H9 (cell line): ENCODE data around the gene PIAS2. TPM values are rescaled to one million over a fixed set of nuclear protein-coding genes. Genes with fewer than 3 reads are reported as not detected.
A peak's percentile ranks its signal among the peaks of the same experiment; 100 is the strongest.

ENCODE experiments used
- DNase-seq: peaks from one replicate; pipeline ENCODE4 v3.0.0-alpha.2; 2017
- H2AFZ ChIP-seq: one replicate; pipeline ENCODE4 v1.6.1; 2013; ENCODE audit warnings: mild to moderate bottlenecking, low read length, control low read depth, moderate library complexity
- H2AK5ac ChIP-seq: 2 replicates; pipeline ENCODE4 v1.6.1; 2013; ENCODE audit warnings: low read length, control low read depth, mixed read lengths; ENCODE audit not compliant: insufficient read length
- H2BK120ac ChIP-seq: one replicate; pipeline ENCODE4 v1.6.1; 2013; ENCODE audit warnings: low read depth, mild to moderate bottlenecking, low read length, control low read depth, inconsistent platforms; ENCODE audit not compliant: poor library complexity, severe bottlenecking
- H2BK12ac ChIP-seq: 2 replicates; pipeline ENCODE4 v1.6.1; 2013; ENCODE audit warnings: low read length, control low read depth, mixed read lengths, low read depth; ENCODE audit not compliant: insufficient read length
- H2BK15ac ChIP-seq: 2 replicates; pipeline ENCODE4 v1.6.1; 2013; ENCODE audit warnings: low read depth, low read length, control low read depth
- H2BK20ac ChIP-seq: one replicate; pipeline ENCODE4 v1.6.1; 2013; ENCODE audit warnings: low read depth, mild to moderate bottlenecking, low read length, control low read depth, inconsistent platforms; ENCODE audit not compliant: poor library complexity, severe bottlenecking
- H2BK5ac ChIP-seq: 2 replicates; pipeline ENCODE4 v1.6.1; 2013; ENCODE audit warnings: low read length, control low read depth, mixed read lengths; ENCODE audit not compliant: insufficient read length
- H3K14ac ChIP-seq: 2 replicates; pipeline ENCODE4 v1.6.1; 2013; ENCODE audit warnings: low read length, control low read depth; ENCODE audit not compliant: insufficient read depth
- H3K18ac ChIP-seq: 2 replicates; pipeline ENCODE4 v1.6.1; 2013; ENCODE audit warnings: low read depth, mild to moderate bottlenecking, mixed read lengths, low read length, control low read depth; ENCODE audit not compliant: insufficient read length
- H3K23ac ChIP-seq: 2 replicates; pipeline ENCODE4 v1.6.1; 2013; ENCODE audit warnings: low read length, control low read depth, mixed read lengths, low read depth; ENCODE audit not compliant: insufficient read length
- H3K23me2 ChIP-seq: 2 replicates; pipeline ENCODE4 v1.6.1; 2013; ENCODE audit warnings: low read depth, mild to moderate bottlenecking, mixed read lengths, low read length, control low read depth; ENCODE audit not compliant: insufficient read length, poor library complexity, severe bottlenecking
- H3K27ac ChIP-seq: 2 replicates; pipeline ENCODE4 v1.5.1; 2013; ENCODE audit warnings: low read length, control low read depth, mixed read lengths, low read depth; ENCODE audit not compliant: insufficient read length
- H3K27me3 ChIP-seq: 2 replicates; pipeline ENCODE4 v1.6.1; 2013; ENCODE audit warnings: low read length, control low read depth, inconsistent platforms; ENCODE audit not compliant: insufficient read depth
- H3K4ac ChIP-seq: 2 replicates; pipeline ENCODE4 v1.6.1; 2013; ENCODE audit warnings: low read depth, mild to moderate bottlenecking, control low read depth, inconsistent platforms, low read length, moderate library complexity
- H3K4me1 ChIP-seq: 2 replicates; pipeline ENCODE4 v1.6.1; 2013; ENCODE audit warnings: low read length, control low read depth, inconsistent platforms; ENCODE audit not compliant: insufficient read depth
- H3K4me2 ChIP-seq: 2 replicates; pipeline ENCODE4 v1.6.1; 2013; ENCODE audit warnings: low read length, control low read depth, mixed read lengths; ENCODE audit not compliant: insufficient read length, insufficient read depth
- H3K56ac ChIP-seq: 2 replicates; pipeline ENCODE4 v1.6.1; 2013; ENCODE audit warnings: low read depth, mild to moderate bottlenecking, mixed read lengths, low read length, control low read depth; ENCODE audit not compliant: insufficient read length
- H3K79me1 ChIP-seq: 2 replicates; pipeline ENCODE4 v1.6.1; 2013; ENCODE audit warnings: low read depth, mild to moderate bottlenecking, moderate library complexity, low read length, control low read depth, inconsistent platforms; ENCODE audit not compliant: insufficient read depth, poor library complexity, severe bottlenecking
- H3K79me2 ChIP-seq: 2 replicates; pipeline ENCODE4 v1.6.1; 2013; ENCODE audit warnings: low read length, control low read depth, inconsistent platforms; ENCODE audit not compliant: insufficient read depth
- H3K9ac ChIP-seq: 2 replicates; pipeline ENCODE4 v1.6.1; 2013; ENCODE audit warnings: low read length, control low read depth, mixed read lengths; ENCODE audit not compliant: insufficient read length; ENCODE audit errors: extremely low read depth
- H3K9me3 ChIP-seq: one replicate; pipeline ENCODE4 v1.6.1; 2013; ENCODE audit warnings: low read depth, low read length, inconsistent platforms; ENCODE audit not compliant: control insufficient read depth
- H3T11ph ChIP-seq: one replicate; pipeline ENCODE4 v1.6.1; 2013; ENCODE audit warnings: mild to moderate bottlenecking, low read length, control low read depth, inconsistent platforms
- H4K20me1 ChIP-seq: one replicate; pipeline ENCODE4 v1.6.1; 2013; ENCODE audit not compliant: control insufficient read depth, insufficient read length, insufficient read depth
- H4K5ac ChIP-seq: 2 replicates; pipeline ENCODE4 v1.6.1; 2013; ENCODE audit warnings: low read depth, mild to moderate bottlenecking, mixed read lengths, low read length, control low read depth; ENCODE audit not compliant: insufficient read length
- H4K8ac ChIP-seq: replicated peaks from 2 replicates; pipeline ENCODE4 v1.6.1; 2013; ENCODE audit warnings: low read length, control low read depth, mixed read lengths, low read depth; ENCODE audit not compliant: insufficient read length
- H4K91ac ChIP-seq: 2 replicates; pipeline ENCODE4 v1.6.1; 2013; ENCODE audit warnings: low read depth, mild to moderate bottlenecking, moderate library complexity, mixed read lengths, low read length, control low read depth; ENCODE audit not compliant: insufficient read length
- H3K27ac Mint-ChIP-seq, 3 experiments: 2 replicates in 2 of 3; 3 replicates in 1 of 3; pipeline ENCODE4 v1.8.0; 2020 to 2021; ENCODE audit warnings: mixed read lengths in 3 of 3, mild to moderate bottlenecking in 1 of 3, moderate library complexity in 1 of 3
- H3K27me3 Mint-ChIP-seq: 2 replicates; pipeline ENCODE4 v1.8.0; 2021; ENCODE audit warnings: low read depth, mild to moderate bottlenecking, moderate library complexity, mixed read lengths
- H3K36me3 Mint-ChIP-seq, 3 experiments: 2 replicates in 2 of 3; 3 replicates in 1 of 3; pipeline ENCODE4 v1.8.0; 2020 to 2021; ENCODE audit warnings: low read depth in 3 of 3, mixed read lengths in 3 of 3; ENCODE audit not compliant: insufficient read depth in 1 of 3
- H3K4me1 Mint-ChIP-seq, 2 experiments: 2 replicates each; pipeline ENCODE4 v1.8.0; 2020; ENCODE audit warnings: mixed read lengths in 2 of 2
- H3K4me3 Mint-ChIP-seq, 2 experiments: 2 replicates in 1 of 2; 3 replicates in 1 of 2; pipeline ENCODE4 v1.8.0; 2020 to 2021; ENCODE audit warnings: mild to moderate bottlenecking in 2 of 2, mixed read lengths in 2 of 2, moderate library complexity in 1 of 2
- H3K9me3 Mint-ChIP-seq, 2 experiments: 2 replicates in 1 of 2; 3 replicates in 1 of 2; pipeline ENCODE4 v1.8.0; 2020; ENCODE audit warnings: mild to moderate bottlenecking in 2 of 2, mixed read lengths in 2 of 2, moderate library complexity in 1 of 2
- WGBS: extraction: QIAGEN DNeasy Blood & Tissue Kit; methylation state at CpG from one replicate; pipeline ENCODE4 v1.1.7; 2013; ENCODE audit warnings: missing lambda C conversion rate, low lambda C conversion rate, mixed read lengths; ENCODE audit not compliant: insufficient read length; ENCODE audit errors: extremely low coverage; 5-methylcytosine and 5-hydroxymethylcytosine counted together
- total RNA-seq: library from RNA; stranded (reverse); gene quantifications from 2 replicates; pipeline ENCODE4 v1.2.1, GENCODE V29; 2021
- TF ChIP-seq, protein P1 (sequence below): fragments of 200-600 bp; sonication (generic); conservative IDR thresholded peaks from 3 replicates; pipeline ENCODE4 v1.8.0; 2021; ENCODE audit warnings: antibody characterized with exemption, mild to moderate bottlenecking

Gene PIAS2
- total RNA-seq, 1 experiment from 2014 or later: 58.4 TPM

DNA sequence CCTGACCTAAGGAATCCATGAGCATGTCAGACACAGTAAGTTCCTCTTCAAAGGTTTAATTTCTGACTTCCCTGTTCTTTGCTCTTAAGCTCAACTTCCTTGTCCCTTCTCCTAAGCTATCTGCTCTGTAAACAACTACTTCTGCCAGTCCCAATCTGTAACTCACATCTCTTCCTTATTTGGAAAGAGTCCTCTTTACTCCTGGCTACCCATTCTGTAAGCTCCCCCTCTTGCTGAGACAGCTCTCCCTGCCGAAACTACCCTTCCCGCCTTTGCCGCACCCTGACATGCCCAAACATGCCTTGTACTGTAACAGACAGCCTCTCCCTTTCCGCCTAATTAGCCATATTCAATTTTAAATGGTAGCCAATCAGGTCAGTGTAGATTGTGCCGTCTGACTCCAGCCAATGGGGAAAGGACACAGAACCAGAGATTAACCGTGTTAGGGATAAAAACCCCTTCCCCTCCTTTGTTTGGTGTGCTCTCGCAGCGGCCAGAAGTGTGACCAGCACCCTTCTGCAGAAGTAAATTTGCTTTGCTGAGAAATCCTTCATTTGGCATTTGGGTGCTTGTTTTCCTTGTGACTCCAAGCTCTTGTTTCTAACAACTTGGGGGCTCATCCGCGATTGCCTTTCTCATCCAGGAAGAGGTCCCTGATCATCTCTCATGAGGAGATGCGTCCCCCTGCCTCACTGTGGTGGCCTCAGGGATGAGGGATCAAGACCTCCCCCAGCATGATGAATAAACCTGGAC is 49.0 kb downstream of the PIAS2 start:
- TF ChIP-seq, protein P1, sequence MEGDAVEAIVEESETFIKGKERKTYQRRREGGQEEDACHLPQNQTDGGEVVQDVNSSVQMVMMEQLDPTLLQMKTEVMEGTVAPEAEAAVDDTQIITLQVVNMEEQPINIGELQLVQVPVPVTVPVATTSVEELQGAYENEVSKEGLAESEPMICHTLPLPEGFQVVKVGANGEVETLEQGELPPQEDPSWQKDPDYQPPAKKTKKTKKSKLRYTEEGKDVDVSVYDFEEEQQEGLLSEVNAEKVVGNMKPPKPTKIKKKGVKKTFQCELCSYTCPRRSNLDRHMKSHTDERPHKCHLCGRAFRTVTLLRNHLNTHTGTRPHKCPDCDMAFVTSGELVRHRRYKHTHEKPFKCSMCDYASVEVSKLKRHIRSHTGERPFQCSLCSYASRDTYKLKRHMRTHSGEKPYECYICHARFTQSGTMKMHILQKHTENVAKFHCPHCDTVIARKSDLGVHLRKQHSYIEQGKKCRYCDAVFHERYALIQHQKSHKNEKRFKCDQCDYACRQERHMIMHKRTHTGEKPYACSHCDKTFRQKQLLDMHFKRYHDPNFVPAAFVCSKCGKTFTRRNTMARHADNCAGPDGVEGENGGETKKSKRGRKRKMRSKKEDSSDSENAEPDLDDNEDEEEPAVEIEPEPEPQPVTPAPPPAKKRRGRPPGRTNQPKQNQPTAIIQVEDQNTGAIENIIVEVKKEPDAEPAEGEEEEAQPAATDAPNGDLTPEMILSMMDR: no peak
- H3K56ac ChIP-seq: no peak overlapping the region
- no peak overlapping the region for H3T11ph ChIP-seq
- Mint-ChIP-seq H3K36me3 (peaks cover 36 to 48% (median 41%) of the 10 kb centered on the region in 3 experiments), H3K9me3 (peaks cover 29 to 33% of the 10 kb centered on the region in 2 experiments), H3K4me3 (peak overlapping the region in 1 of 2 experiments; percentile 66; a peak in 2 of 5 replicates), H3K27ac (peak overlapping the region in 2 of 3 experiments; percentile 81 to 89; a peak in 5 of 7 replicates), H3K4me1 (peaks cover 26 to 56% of the 10 kb centered on the region in 2 experiments), H3K27me3 (no peaks in the 10 kb centered on the region)
- H2BK20ac ChIP-seq: no peak overlapping the region
- H3K9ac ChIP-seq: no peak overlapping the region
- no peak overlapping the region for H3K18ac ChIP-seq
- H2BK12ac ChIP-seq: no peak overlapping the region
- WGBS: no CpG with 5 or more reads among the region's 11 CpGs
- no peaks in the 10 kb centered on the region; the same call in 1 of the 2 replicates for H3K4me1 ChIP-seq
- H4K20me1 ChIP-seq: no peaks in the 10 kb centered on the region
- no peak overlapping the region for H2BK120ac ChIP-seq
- H3K4ac ChIP-seq: no peak overlapping the region
- H3K79me1 ChIP-seq: peaks cover 2% of the 10 kb centered on the region
- no peaks in the 10 kb centered on the region for H3K23me2 ChIP-seq
- no peak overlapping the region for H3K23ac ChIP-seq
- H2BK5ac ChIP-seq: peak overlapping the region; percentile 22
- no peak overlapping the region for H4K8ac ChIP-seq
- H2AK5ac ChIP-seq: no peak overlapping the region
- peaks cover 15% of the 10 kb centered on the region for H3K79me2 ChIP-seq
- H2AFZ ChIP-seq: no peak overlapping the region
- no peak overlapping the region for H4K91ac ChIP-seq
- H3K14ac ChIP-seq: no peak overlapping the region
- no peak overlapping the region for H4K5ac ChIP-seq
- no peak overlapping the region for H2BK15ac ChIP-seq
- peaks cover 14% of the 10 kb centered on the region for H3K9me3 ChIP-seq
- DNase-seq: peak; percentile 62
- no peak overlapping the region for H3K27ac ChIP-seq
- no peak overlapping the region for H3K4me2 ChIP-seq
- no peaks in the 10 kb centered on the region for H3K27me3 ChIP-seq
